ENCODE results near the gene KIF26A. TPM values are rescaled to one million over a fixed set of nuclear protein-coding genes. Genes with fewer than 3 reads are reported as not detected.

KIF26A gene
- total and polyA plus RNA-seq, 2 experiments from 2014 or later: 5.6 to 103 TPM

DNA sequence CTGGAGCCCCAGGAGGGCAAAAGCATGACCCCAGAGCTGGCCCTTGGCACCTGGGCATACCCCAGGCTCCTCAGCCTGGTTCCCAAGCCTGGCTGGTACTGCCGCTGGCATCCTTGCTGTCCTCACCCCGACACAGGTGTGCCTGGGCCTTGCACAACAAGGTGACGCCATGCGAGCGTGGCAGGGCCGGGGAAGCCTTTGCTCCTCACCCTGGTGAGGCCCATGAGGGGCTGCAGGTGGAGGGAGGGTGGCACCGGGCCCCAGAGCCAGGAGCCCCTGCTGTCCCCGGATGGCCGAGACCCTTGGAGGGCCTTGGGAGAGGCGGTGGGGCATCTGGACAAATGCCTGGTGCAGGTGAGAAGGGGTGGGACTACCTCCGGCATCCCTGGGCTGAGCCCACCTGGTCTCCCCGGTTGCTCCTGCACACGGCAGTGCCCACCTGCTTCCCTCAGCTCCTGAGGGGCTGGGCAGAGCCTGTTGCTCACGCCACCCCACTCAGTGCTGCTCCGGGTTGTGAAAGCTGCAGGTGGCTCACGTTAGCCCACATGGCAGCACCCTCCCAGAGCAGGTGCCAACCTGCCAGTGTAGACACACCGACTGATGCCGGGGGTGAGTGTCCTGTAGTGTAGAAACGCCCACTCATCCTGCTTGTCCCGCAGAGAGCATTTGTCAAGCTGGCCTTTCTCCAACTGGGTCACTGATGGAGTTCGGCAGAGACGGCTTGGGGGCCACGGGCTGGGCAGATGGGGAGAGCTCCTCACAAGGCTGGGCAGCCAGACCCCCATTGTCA lies 24.6 kb upstream of the KIF26A start:
- DNase-seq (ENCODE audit: low spot score) (no peak), ATAC-seq (no peak)
- no peak overlapping the region for H3K4me3 Mint-ChIP-seq
- H3K36me3 Mint-ChIP-seq (ENCODE audit: low read depth): no peaks in the 10 kb centered on the region
- peaks cover 31% of the 10 kb centered on the region for H3K27me3 ChIP-seq (ENCODE audit: insufficient read depth)
- peaks cover 4% of the 10 kb centered on the region; the same call in 2 of the 3 replicates for H3K4me1 Mint-ChIP-seq
- H3K4me3 ChIP-seq: no peak overlapping the region
- H3K27ac Mint-ChIP-seq: no peak overlapping the region
- H3K4me1 ChIP-seq (ENCODE audit: insufficient read depth): no peaks in the 10 kb centered on the region; the same call in 1 of the 2 replicates
- H3K4me2 ChIP-seq: no peak overlapping the region
- no peaks in the 10 kb centered on the region for H3K79me2 ChIP-seq (replicated peaks; ENCODE audit: insufficient read depth)
- peaks cover 34% of the 10 kb centered on the region for H3K27me3 Mint-ChIP-seq (ENCODE audit: insufficient read depth, low read depth, poor library complexity)
- no peak overlapping the region for H3K27ac ChIP-seq (ENCODE audit: low read depth)
- H3F3A ChIP-seq (replicated peaks; ENCODE audit: low read depth): no peaks in the 10 kb centered on the region
- H4K20me1 ChIP-seq (replicated peaks; ENCODE audit: insufficient read depth): no peaks in the 10 kb centered on the region
- no peaks in the 10 kb centered on the region for H3K9me2 ChIP-seq (ENCODE audit: insufficient read depth)
- no peaks in the 10 kb centered on the region for H3K36me3 ChIP-seq (ENCODE audit: insufficient read depth)
- TF ChIP-seq NANOG (IDR thresholded peaks at IDR 0.05; ENCODE audit: borderline replicate concordance) (no peak), ZNF331 (CRISPR knock-in tag; IDR thresholded peaks at IDR 0.05; ENCODE audit: low read depth) (no peak), ZNF114 (CRISPR knock-in tag; IDR thresholded peaks at IDR 0.05) (no peak), CREB1 (CRISPR knock-in tag; IDR thresholded peaks at IDR 0.05; ENCODE audit: low read depth) (no peak), EZH2 (IDR thresholded peaks at IDR 0.05; ENCODE audit: low read depth, unreplicated experiment) (no peak), STAT1 (IDR thresholded peaks at IDR 0.05; ENCODE audit: unreplicated experiment) (no peak)
- TF ChIP-seq, protein P1, sequence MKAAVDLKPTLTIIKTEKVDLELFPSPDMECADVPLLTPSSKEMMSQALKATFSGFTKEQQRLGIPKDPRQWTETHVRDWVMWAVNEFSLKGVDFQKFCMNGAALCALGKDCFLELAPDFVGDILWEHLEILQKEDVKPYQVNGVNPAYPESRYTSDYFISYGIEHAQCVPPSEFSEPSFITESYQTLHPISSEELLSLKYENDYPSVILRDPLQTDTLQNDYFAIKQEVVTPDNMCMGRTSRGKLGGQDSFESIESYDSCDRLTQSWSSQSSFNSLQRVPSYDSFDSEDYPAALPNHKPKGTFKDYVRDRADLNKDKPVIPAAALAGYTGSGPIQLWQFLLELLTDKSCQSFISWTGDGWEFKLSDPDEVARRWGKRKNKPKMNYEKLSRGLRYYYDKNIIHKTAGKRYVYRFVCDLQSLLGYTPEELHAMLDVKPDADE (IDR thresholded peaks at IDR 0.05): no peak
- TF ChIP-seq, protein P2, sequence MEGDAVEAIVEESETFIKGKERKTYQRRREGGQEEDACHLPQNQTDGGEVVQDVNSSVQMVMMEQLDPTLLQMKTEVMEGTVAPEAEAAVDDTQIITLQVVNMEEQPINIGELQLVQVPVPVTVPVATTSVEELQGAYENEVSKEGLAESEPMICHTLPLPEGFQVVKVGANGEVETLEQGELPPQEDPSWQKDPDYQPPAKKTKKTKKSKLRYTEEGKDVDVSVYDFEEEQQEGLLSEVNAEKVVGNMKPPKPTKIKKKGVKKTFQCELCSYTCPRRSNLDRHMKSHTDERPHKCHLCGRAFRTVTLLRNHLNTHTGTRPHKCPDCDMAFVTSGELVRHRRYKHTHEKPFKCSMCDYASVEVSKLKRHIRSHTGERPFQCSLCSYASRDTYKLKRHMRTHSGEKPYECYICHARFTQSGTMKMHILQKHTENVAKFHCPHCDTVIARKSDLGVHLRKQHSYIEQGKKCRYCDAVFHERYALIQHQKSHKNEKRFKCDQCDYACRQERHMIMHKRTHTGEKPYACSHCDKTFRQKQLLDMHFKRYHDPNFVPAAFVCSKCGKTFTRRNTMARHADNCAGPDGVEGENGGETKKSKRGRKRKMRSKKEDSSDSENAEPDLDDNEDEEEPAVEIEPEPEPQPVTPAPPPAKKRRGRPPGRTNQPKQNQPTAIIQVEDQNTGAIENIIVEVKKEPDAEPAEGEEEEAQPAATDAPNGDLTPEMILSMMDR (conservative IDR thresholded peaks at IDR 0.05; ENCODE audit: low read depth in 2 of 2): no peak
- TF ChIP-seq, protein P3, sequence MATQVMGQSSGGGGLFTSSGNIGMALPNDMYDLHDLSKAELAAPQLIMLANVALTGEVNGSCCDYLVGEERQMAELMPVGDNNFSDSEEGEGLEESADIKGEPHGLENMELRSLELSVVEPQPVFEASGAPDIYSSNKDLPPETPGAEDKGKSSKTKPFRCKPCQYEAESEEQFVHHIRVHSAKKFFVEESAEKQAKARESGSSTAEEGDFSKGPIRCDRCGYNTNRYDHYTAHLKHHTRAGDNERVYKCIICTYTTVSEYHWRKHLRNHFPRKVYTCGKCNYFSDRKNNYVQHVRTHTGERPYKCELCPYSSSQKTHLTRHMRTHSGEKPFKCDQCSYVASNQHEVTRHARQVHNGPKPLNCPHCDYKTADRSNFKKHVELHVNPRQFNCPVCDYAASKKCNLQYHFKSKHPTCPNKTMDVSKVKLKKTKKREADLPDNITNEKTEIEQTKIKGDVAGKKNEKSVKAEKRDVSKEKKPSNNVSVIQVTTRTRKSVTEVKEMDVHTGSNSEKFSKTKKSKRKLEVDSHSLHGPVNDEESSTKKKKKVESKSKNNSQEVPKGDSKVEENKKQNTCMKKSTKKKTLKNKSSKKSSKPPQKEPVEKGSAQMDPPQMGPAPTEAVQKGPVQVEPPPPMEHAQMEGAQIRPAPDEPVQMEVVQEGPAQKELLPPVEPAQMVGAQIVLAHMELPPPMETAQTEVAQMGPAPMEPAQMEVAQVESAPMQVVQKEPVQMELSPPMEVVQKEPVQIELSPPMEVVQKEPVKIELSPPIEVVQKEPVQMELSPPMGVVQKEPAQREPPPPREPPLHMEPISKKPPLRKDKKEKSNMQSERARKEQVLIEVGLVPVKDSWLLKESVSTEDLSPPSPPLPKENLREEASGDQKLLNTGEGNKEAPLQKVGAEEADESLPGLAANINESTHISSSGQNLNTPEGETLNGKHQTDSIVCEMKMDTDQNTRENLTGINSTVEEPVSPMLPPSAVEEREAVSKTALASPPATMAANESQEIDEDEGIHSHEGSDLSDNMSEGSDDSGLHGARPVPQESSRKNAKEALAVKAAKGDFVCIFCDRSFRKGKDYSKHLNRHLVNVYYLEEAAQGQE (IDR thresholded peaks at IDR 0.05; ENCODE audit: unreplicated experiment): no peak
- TF ChIP-seq, protein P4, sequence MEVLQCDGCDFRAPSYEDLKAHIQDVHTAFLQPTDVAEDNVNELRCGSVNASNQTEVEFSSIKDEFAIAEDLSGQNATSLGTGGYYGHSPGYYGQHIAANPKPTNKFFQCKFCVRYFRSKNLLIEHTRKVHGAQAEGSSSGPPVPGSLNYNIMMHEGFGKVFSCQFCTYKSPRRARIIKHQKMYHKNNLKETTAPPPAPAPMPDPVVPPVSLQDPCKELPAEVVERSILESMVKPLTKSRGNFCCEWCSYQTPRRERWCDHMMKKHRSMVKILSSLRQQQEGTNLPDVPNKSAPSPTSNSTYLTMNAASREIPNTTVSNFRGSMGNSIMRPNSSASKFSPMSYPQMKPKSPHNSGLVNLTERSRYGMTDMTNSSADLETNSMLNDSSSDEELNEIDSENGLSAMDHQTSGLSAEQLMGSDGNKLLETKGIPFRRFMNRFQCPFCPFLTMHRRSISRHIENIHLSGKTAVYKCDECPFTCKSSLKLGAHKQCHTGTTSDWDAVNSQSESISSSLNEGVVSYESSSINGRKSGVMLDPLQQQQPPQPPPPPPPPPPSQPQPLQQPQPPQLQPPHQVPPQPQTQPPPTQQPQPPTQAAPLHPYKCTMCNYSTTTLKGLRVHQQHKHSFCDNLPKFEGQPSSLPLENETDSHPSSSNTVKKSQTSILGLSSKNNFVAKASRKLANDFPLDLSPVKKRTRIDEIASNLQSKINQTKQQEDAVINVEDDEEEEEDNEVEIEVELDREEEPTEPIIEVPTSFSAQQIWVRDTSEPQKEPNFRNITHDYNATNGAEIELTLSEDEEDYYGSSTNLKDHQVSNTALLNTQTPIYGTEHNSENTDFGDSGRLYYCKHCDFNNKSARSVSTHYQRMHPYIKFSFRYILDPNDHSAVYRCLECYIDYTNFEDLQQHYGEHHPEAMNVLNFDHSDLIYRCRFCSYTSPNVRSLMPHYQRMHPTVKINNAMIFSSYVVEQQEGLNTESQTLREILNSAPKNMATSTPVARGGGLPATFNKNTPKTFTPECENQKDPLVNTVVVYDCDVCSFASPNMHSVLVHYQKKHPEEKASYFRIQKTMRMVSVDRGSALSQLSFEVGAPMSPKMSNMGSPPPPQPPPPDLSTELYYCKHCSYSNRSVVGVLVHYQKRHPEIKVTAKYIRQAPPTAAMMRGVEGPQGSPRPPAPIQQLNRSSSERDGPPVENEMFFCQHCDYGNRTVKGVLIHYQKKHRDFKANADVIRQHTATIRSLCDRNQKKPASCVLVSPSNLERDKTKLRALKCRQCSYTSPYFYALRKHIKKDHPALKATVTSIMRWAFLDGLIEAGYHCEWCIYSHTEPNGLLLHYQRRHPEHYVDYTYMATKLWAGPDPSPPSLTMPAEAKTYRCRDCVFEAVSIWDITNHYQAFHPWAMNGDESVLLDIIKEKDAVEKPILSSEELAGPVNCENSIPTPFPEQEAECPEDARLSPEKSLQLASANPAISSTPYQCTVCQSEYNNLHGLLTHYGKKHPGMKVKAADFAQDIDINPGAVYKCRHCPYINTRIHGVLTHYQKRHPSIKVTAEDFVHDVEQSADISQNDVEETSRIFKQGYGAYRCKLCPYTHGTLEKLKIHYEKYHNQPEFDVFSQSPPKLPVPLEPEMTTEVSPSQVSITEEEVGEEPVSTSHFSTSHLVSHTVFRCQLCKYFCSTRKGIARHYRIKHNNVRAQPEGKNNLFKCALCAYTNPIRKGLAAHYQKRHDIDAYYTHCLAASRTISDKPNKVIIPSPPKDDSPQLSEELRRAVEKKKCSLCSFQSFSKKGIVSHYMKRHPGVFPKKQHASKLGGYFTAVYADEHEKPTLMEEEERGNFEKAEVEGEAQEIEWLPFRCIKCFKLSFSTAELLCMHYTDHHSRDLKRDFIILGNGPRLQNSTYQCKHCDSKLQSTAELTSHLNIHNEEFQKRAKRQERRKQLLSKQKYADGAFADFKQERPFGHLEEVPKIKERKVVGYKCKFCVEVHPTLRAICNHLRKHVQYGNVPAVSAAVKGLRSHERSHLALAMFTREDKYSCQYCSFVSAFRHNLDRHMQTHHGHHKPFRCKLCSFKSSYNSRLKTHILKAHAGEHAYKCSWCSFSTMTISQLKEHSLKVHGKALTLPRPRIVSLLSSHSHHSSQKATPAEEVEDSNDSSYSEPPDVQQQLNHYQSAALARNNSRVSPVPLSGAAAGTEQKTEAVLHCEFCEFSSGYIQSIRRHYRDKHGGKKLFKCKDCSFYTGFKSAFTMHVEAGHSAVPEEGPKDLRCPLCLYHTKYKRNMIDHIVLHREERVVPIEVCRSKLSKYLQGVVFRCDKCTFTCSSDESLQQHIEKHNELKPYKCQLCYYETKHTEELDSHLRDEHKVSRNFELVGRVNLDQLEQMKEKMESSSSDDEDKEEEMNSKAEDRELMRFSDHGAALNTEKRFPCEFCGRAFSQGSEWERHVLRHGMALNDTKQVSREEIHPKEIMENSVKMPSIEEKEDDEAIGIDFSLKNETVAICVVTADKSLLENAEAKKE (CRISPR knock-in tag; IDR thresholded peaks at IDR 0.05): no peak
- no peak overlapping the region for H2AFZ ChIP-seq
- H3K9me3 Mint-ChIP-seq: no peaks in the 10 kb centered on the region
